H1 (cell line): ENCODE measurements around the gene C19orf25. TPM values are rescaled to one million over a fixed set of nuclear protein-coding genes. Genes with fewer than 3 reads are reported as not detected.

Experiments used
- CTCF ChIA-PET: fragments of 300-600 bp; sonication (Branson Sonifier 250); formaldehyde crosslinking; loops from one replicate; lab custom pipeline; 2021; ENCODE audit not compliant: partially characterized antibody; lab: Charles Lee
- POLR2A ChIA-PET: fragments of 300-600 bp; sonication (Branson Sonifier 250); formaldehyde crosslinking; loops from one replicate; lab custom pipeline; 2021; ENCODE audit warnings: inconsistent platforms; ENCODE audit not compliant: partially characterized antibody; lab: Charles Lee
- DNase-seq, 2 experiments: peaks; one replicate each; pipeline versions ENCODE4 v3.0.0 to v3.0.0-alpha.2; 2010 to 2022; ENCODE audit warnings: low spot score in 2 of 2, low read depth in 1 of 2, mixed read lengths in 1 of 2
- FAIRE-seq: peaks from 2 replicates; lab custom pipeline; 2011; peaks lifted over from hg19 to GRCh38; lab: Jason Lieb, UNC
- H2AFZ ChIP-seq: 2 replicates; pipeline ENCODE4 v1.8.1; 2012; ENCODE audit warnings: low read length, inconsistent platforms
- H2AK5ac ChIP-seq: 2 replicates; pipeline ENCODE4 v1.6.1; 2013; ENCODE audit warnings: low read depth, low read length
- H2BK120ac ChIP-seq: replicated peaks from 2 replicates; pipeline ENCODE3; 2013; ENCODE audit warnings: low read depth, low read length, inconsistent platforms
- H2BK12ac ChIP-seq: 2 replicates; pipeline ENCODE4 v1.6.1; 2013; ENCODE audit warnings: low read depth, low read length
- H2BK15ac ChIP-seq: 2 replicates; pipeline ENCODE4 v1.6.1; 2013; ENCODE audit warnings: low read length
- H2BK20ac ChIP-seq: 2 replicates; pipeline ENCODE4 v1.6.1; 2013; ENCODE audit warnings: low read length
- H2BK5ac ChIP-seq: 2 replicates; pipeline ENCODE4 v1.6.1; 2013; ENCODE audit warnings: low read depth, low read length
- H3K14ac ChIP-seq: 2 replicates; pipeline ENCODE4 v1.6.1; 2013; ENCODE audit warnings: inconsistent platforms; ENCODE audit not compliant: insufficient read length
- H3K18ac ChIP-seq: 2 replicates; pipeline ENCODE4 v1.6.1; 2013; ENCODE audit warnings: low read length; ENCODE audit errors: extremely low read depth
- H3K23ac ChIP-seq: 2 replicates; pipeline ENCODE4 v1.6.1; 2013; ENCODE audit warnings: inconsistent platforms; ENCODE audit not compliant: insufficient read length
- H3K23me2 ChIP-seq: 2 replicates; pipeline ENCODE4 v1.6.1; 2013; ENCODE audit warnings: low read depth, low read length
- H3K27ac ChIP-seq: 2 replicates; pipeline ENCODE4 v1.6.1; 2011; ENCODE audit warnings: low read depth, low read length, inconsistent platforms
- H3K27me3 ChIP-seq, 4 experiments: replicated peaks in 1 of 4; 1 replicate in 1 of 4; 2 replicates in 3 of 4; pipeline versions ENCODE4 v1.6.1 to v1.8.1; 2011 to 2013; ENCODE audit warnings: low read length in 3 of 4, mild to moderate bottlenecking in 3 of 4, inconsistent platforms in 2 of 4, mixed read lengths in 2 of 4, moderate library complexity in 1 of 4; ENCODE audit not compliant: control insufficient read depth in 3 of 4, insufficient read depth in 3 of 4; ENCODE audit errors: extremely low read depth in 1 of 4
- H3K36me3 ChIP-seq, 4 experiments: 2 replicates each; pipeline versions ENCODE4 v1.6.1 to v1.8.1; 2011 to 2013; ENCODE audit warnings: mild to moderate bottlenecking in 4 of 4, low read length in 3 of 4, moderate library complexity in 2 of 4, control low read depth in 1 of 4, inconsistent platforms in 1 of 4; ENCODE audit not compliant: insufficient read depth in 4 of 4, control insufficient read depth in 2 of 4
- H3K4ac ChIP-seq: replicated peaks from 2 replicates; pipeline ENCODE3; 2013; ENCODE audit warnings: low read length, low read depth, mixed read lengths, inconsistent platforms; ENCODE audit not compliant: insufficient read length
- H3K4me1 ChIP-seq, 4 experiments: replicated peaks in 1 of 4; 1 replicate in 1 of 4; 2 replicates in 3 of 4; pipeline versions ENCODE4 v1.6.1 to v1.8.1; 2011 to 2013; ENCODE audit warnings: low read length in 3 of 4, inconsistent platforms in 2 of 4, mixed read lengths in 1 of 4; ENCODE audit not compliant: insufficient read depth in 4 of 4, control insufficient read depth in 3 of 4
- H3K4me2 ChIP-seq, 2 experiments: 2 replicates each; pipeline versions ENCODE4 v1.6.1 to v1.8.1; 2011 to 2013; ENCODE audit warnings: low read depth in 2 of 2, low read length in 2 of 2, control low read depth in 1 of 2, inconsistent platforms in 1 of 2, mild to moderate bottlenecking in 1 of 2; ENCODE audit not compliant: insufficient read depth in 1 of 2
- H3K4me3 ChIP-seq, 4 experiments: fragments of 200-600, 300-600 bp in 1 of 4; sonication (generic), shearing (Covaris generic), sonication (Bioruptor Twin) in 1 of 4; 2 replicates each; pipeline versions ENCODE4 v1.5.1 to v1.8.1; 2011 to 2016; ENCODE audit warnings: low read length in 4 of 4, low read depth in 3 of 4, control low read depth in 2 of 4, inconsistent platforms in 2 of 4, mild to moderate bottlenecking in 2 of 4, mixed read lengths in 1 of 4, moderate library complexity in 1 of 4; ENCODE audit not compliant: insufficient read depth in 2 of 4; ENCODE audit errors: extremely low read depth in 1 of 4
- H3K56ac ChIP-seq: replicated peaks from 2 replicates; pipeline ENCODE3; 2013; ENCODE audit warnings: low read depth, mild to moderate bottlenecking, mixed read lengths, low read length, inconsistent platforms; ENCODE audit not compliant: insufficient read length
- H3K79me1 ChIP-seq: 2 replicates; pipeline ENCODE4 v1.6.1; 2013; ENCODE audit warnings: low read depth, low read length, control low read depth
- H3K79me2 ChIP-seq, 2 experiments: 2 replicates each; pipeline versions ENCODE4 v1.6.1 to v1.8.1; 2012 to 2013; ENCODE audit warnings: low read length in 2 of 2, mild to moderate bottlenecking in 2 of 2, inconsistent platforms in 1 of 2; ENCODE audit not compliant: insufficient read depth in 2 of 2, control insufficient read depth in 1 of 2
- H3K9ac ChIP-seq, 4 experiments: replicated peaks in 1 of 4; 1 replicate in 1 of 4; 2 replicates in 3 of 4; pipeline versions ENCODE4 v1.6.1 to v1.8.1; 2011 to 2013; ENCODE audit warnings: low read depth in 3 of 4, low read length in 3 of 4, control low read depth in 2 of 4, mild to moderate bottlenecking in 2 of 4, moderate library complexity in 2 of 4, inconsistent platforms in 1 of 4; ENCODE audit errors: extremely low read depth in 1 of 4
- H3K9me3 ChIP-seq, 2 experiments: 2 replicates each; pipeline versions ENCODE4 v1.6.1 to v1.8.1; 2012 to 2013; ENCODE audit warnings: mild to moderate bottlenecking in 2 of 2, moderate library complexity in 2 of 2, control low read depth in 1 of 2, inconsistent platforms in 1 of 2, low read depth in 1 of 2, low read length in 1 of 2, mixed read lengths in 1 of 2; ENCODE audit not compliant: insufficient read depth in 2 of 2
- H4K20me1 ChIP-seq, 2 experiments: replicated peaks in 1 of 2; 2 replicates each; pipeline versions ENCODE3 to v1.8.1; 2011 to 2013; ENCODE audit warnings: inconsistent platforms in 2 of 2, low read length in 2 of 2, mild to moderate bottlenecking in 1 of 2; ENCODE audit not compliant: insufficient read depth in 2 of 2, control insufficient read depth in 1 of 2
- H4K5ac ChIP-seq: 2 replicates; pipeline ENCODE4 v1.6.1; 2013; ENCODE audit warnings: low read length, low read depth, mixed read lengths, inconsistent platforms; ENCODE audit not compliant: insufficient read length
- H4K8ac ChIP-seq: 2 replicates; pipeline ENCODE4 v1.8.0; 2013; ENCODE audit warnings: mild to moderate bottlenecking, moderate library complexity, low read length, inconsistent platforms; ENCODE audit not compliant: insufficient read depth; ENCODE audit errors: extremely low read depth
- H4K91ac ChIP-seq: replicated peaks from 2 replicates; pipeline ENCODE3; 2013; ENCODE audit warnings: low read length, mixed read lengths, inconsistent platforms; ENCODE audit not compliant: insufficient read length
- CBX8 ChIP-seq: fragments of 300-800, 300-1000 bp; sonication (generic); IDR thresholded peaks from 2 replicates; pipeline ENCODE4 v1.7.1; 2016; ENCODE audit warnings: low read depth, low read length, borderline replicate concordance
- CEBPB ChIP-seq: IDR thresholded peaks from 2 replicates; pipeline ENCODE4 v1.6.1; 2012; ENCODE audit warnings: low read depth, low read length
- KDM4A ChIP-seq: IDR thresholded peaks from one replicate; pipeline ENCODE4 v1.7.1; 2012; ENCODE audit warnings: low read depth, mild to moderate bottlenecking, moderate library complexity, low read length, inconsistent platforms; ENCODE audit not compliant: severe bottlenecking
- MAX ChIP-seq: IDR thresholded peaks from 2 replicates; pipeline ENCODE4 v1.6.1; 2012; ENCODE audit warnings: inconsistent platforms
- TAF1 ChIP-seq: IDR thresholded peaks from 2 replicates; pipeline ENCODE4 v1.6.1; 2011; ENCODE audit warnings: mild to moderate bottlenecking, low read depth, low read length
- WGBS, 2 experiments: shearing (Covaris generic) in 1 of 2; methylation state at CpG; one replicate each; pipeline versions ENCODE4 v1.1.6 to v1.1.7; 2013 to 2015; ENCODE audit warnings: low lambda C conversion rate in 2 of 2, mixed read lengths in 2 of 2, inconsistent platforms in 1 of 2, low coverage in 1 of 2, missing lambda C conversion rate in 1 of 2; ENCODE audit not compliant: insufficient replicate concordance in 2 of 2, insufficient coverage in 1 of 2, insufficient read length in 1 of 2; ENCODE audit errors: extremely low coverage in 1 of 2, missing lambda C conversion rate in 1 of 2; 5-methylcytosine and 5-hydroxymethylcytosine counted together
- polyA plus RNA-seq, 7 experiments: library from polyadenylated mRNA; depleted of rRNA in 3 of 7; stranded (reverse) in 5 of 7; unstranded in 2 of 7; fragments of >200 nt in 5 of 7; fragments of 200-250 nt in 2 of 7; gene quantifications; 1 replicate in 5 of 7; 2 replicates in 1 of 7; 4 replicates in 1 of 7; pipeline versions ENCODE4 v1.2.1 to v1.2.3, GENCODE V29; 2011 to 2013; ENCODE audit warnings: missing spikeins in 2 of 7, mixed read lengths in 2 of 7
- total RNA-seq: library from RNA; stranded (reverse); fragmentation: NEBNext Ultra II Directional; extraction: Animal tissue kit (Norgen Biotek cat#: 25700); gene quantifications from 2 replicates; pipeline ENCODE4 v1.2.1, GENCODE V29; 2021

Gene C19orf25
- total and polyA plus RNA-seq, 2 of the 8 experiments (the other 6 are each of a cell fraction or from before 2014, with no cell fraction given): 41.3 to 67.4 TPM

- Histone ChIP-seq H2AFZ (no peak overlapping the region), H4K91ac (no peak overlapping the region), H3K4ac (no peak overlapping the region), H3K9me3 (no peaks in the 10 kb centered on the region), H4K5ac (no peak overlapping the region), H4K8ac (no peak overlapping the region), H3K36me3 (peaks cover 33 to 75% (median 70%) of the 10 kb centered on the region in 4 experiments), H3K4me2 (no peak overlapping the region), H3K23me2 (no peaks in the 10 kb centered on the region), H2BK20ac (no peak overlapping the region), H3K4me1 (no peaks in the 10 kb centered on the region), H2AK5ac (no peak overlapping the region), H2BK15ac (no peak overlapping the region), H2BK12ac (no peak overlapping the region), H3K9ac (no peak overlapping the region), H3K79me2 (peaks cover 0 to 21% of the 10 kb centered on the region in 2 experiments; a peak in 2 of 4 replicates), H3K79me1 (peaks cover 5% of the 10 kb centered on the region), H3K23ac (no peak overlapping the region), H3K4me3 (no peak overlapping the region), H3K14ac (no peak overlapping the region), H2BK120ac (no peak overlapping the region), H2BK5ac (no peak overlapping the region), H3K18ac (no peak overlapping the region), H3K56ac (no peak overlapping the region), H3K27ac (no peak overlapping the region; the same call in 1 of the 2 replicates), H3K27me3 (no peaks in the 10 kb centered on the region), H4K20me1 (peaks cover 24 to 35% of the 10 kb centered on the region in 2 experiments)
- no peak for DNase-seq
- no peak for FAIRE-seq
- POLR2A ChIA-PET: interaction anchor here (1.0 to 1.4 kb wide), 3 partner anchors 11 to 52 kb away, joined by 3 to 5 read pairs (median 4); no protein-coding TSS in a partner anchor
- 95% methylated on average over 14 of the region's 14 CpGs; no CpG with 5 or more reads in 1 of the 2 experiments for WGBS, 2 experiments
- CTCF ChIA-PET: interaction anchor here (1.5 kb wide), 1 partner anchor 8 kb away, joined by 4 read pairs; no protein-coding TSS in a partner anchor
- no peak for TF ChIP-seq MAX
- TF ChIP-seq TAF1: no peak
- TF ChIP-seq CBX8: no peak
- no peak for TF ChIP-seq KDM4A
- TF ChIP-seq CEBPB: no peak
These were observed 49.3 kb downstream of the C19orf25 start for GRCh38 chr19:1429750-1430149.
